NCI-H128 (cell line): ENCODE data around the gene BBLN.
"Not testable (repeated sequence)": the region's sequence is repeated elsewhere in the genome, so short reads cannot be mapped to it uniquely, and the experiment has no call there.

ENCODE experiments used
- DNase-seq: peaks from one replicate; lab custom pipeline; 2025; ENCODE audit not compliant: unreplicated experiment; lab: John Stamatoyannopoulos, UW

The BBLN gene

GRCh38 chr9:128162215-128163026, 2.4 kb downstream of the BBLN start:
- no peak for DNase-seq

- DNase-seq, result no peak
Observed at GRCh38 chr9:128163027-128163515, 3.0 kb downstream of the BBLN start.

- DNase-seq, result no peak
Observed at GRCh38 chr9:128163523-128164306, 3.6 kb downstream of the BBLN start.

GRCh38 chr9:128164307-128164885, 4.3 kb downstream of the BBLN start:
- no peak for DNase-seq

GRCh38 chr9:128166169-128166568, 6.1 kb downstream of the BBLN start:
- no peak for DNase-seq

GRCh38 chr9:128167209-128167608, 7.1 kb downstream of the BBLN start:
- no peak for DNase-seq

- no peak for DNase-seq
Observed at GRCh38 chr9:128168731-128169308, 8.8 kb downstream of the BBLN start.

GRCh38 chr9:128169492-128169891, 9.4 kb downstream of the BBLN start:
- no peak for DNase-seq

- DNase-seq, result no peak
Observed at GRCh38 chr9:128169925-128170324, 9.9 kb downstream of the BBLN start.

GRCh38 chr9:128174062-128174461, 14.0 kb downstream of the BBLN start:
- no peak for DNase-seq

- DNase-seq, result no peak
Observed at GRCh38 chr9:128175102-128175563, 15.1 kb downstream of the BBLN start.

GRCh38 chr9:128175726-128176125, 15.7 kb downstream of the BBLN start:
- DNase-seq, result no peak

GRCh38 chr9:128178806-128179431, 18.9 kb downstream of the BBLN start:
- no peak for DNase-seq

GRCh38 chr9:128180001-128180400, 19.9 kb downstream of the BBLN start:
- DNase-seq, result no peak

- DNase-seq, result no peak
Observed at GRCh38 chr9:128180447-128180846, 20.4 kb downstream of the BBLN start.

- DNase-seq, result not testable (repeated sequence)
Observed at GRCh38 chr9:128181480-128181879, 21.4 kb downstream of the BBLN start.

GRCh38 chr9:128182893-128183588, 23.0 kb downstream of the BBLN start:
- no peak for DNase-seq

GRCh38 chr9:128185979-128186965, 26.2 kb downstream of the BBLN start:
- no peak for DNase-seq

- no peak for DNase-seq
Observed at GRCh38 chr9:128187361-128187760, 27.3 kb downstream of the BBLN start.
